GM21786 (cell line): ENCODE results near the gene PSMA8.
"Not testable (repeated sequence)": the region's sequence is repeated elsewhere in the genome, so short reads cannot be mapped to it uniquely, and the experiment has no call there.

Source experiments
- ATAC-seq: cut with Tn5 transposase; IDR thresholded peaks from one replicate; pipeline ENCODE4 v1.9.1; 2021; ENCODE audit not compliant: unreplicated experiment

PSMA8 gene

DNA sequence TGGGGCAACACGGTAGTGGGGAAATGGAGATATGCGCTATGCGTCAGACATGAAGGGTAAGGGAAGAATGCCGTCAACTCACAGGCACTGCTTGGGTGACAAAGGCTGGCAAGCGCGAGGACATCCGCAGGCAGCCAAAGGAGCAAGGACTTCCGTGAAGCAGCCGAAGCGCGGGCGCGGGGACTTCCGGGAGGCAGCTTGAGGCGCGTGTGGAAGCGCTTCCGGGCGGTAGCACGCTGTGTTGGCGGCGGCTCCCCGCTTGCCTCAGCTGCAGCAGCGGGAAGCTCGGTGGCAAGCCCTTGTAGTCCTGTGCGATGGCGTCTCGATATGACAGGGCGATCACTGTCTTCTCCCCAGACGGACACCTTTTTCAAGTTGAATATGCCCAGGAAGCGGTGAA is at the start of gene PSMA8:
PSMA8 (plus strand) TSS at position 218 of the 400 bp plus-strand sequence; CDS start at position 315, 97 bp downstream.
- no peak for ATAC-seq

DNA sequence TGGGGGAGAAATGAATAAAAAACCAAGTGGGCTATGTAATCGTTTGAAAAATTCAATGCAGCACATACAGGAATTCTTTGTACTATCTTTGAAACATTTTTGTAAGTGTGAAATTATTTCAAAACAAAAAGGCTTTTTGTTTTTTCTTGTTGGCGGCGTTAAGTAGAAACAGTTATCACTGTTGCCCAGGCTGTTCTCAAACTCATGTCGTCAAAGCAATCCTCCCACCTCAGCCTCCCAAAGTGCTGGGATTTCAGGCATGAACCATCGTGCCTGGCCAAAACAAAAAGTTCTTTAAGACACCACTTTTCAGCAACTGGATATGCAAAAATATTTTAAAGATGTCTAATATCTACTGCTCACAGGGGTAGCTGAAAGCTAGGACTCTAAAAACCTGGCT is 48.6 kb upstream of the PSMA8 start:
- ATAC-seq = no peak

GRCh38 chr18:26086959-26087358 is 46.7 kb upstream of the PSMA8 start:
- no peak for ATAC-seq

GRCh38 chr18:26088487-26088886 is 45.2 kb upstream of the PSMA8 start:
- ATAC-seq = no peak

GRCh38 chr18:26089293-26090129 is 44.2 kb upstream of the PSMA8 start:
- peak; percentile 6 for ATAC-seq

GRCh38 chr18:26090130-26091046 is 43.3 kb upstream of the PSMA8 start, which contains the start of gene SS18:
Gene SS18 (minus strand): TSS chr18:26090613. CDS start chr18:26090569, 44 bp downstream.
- peak; percentile 78 for ATAC-seq

DNA sequence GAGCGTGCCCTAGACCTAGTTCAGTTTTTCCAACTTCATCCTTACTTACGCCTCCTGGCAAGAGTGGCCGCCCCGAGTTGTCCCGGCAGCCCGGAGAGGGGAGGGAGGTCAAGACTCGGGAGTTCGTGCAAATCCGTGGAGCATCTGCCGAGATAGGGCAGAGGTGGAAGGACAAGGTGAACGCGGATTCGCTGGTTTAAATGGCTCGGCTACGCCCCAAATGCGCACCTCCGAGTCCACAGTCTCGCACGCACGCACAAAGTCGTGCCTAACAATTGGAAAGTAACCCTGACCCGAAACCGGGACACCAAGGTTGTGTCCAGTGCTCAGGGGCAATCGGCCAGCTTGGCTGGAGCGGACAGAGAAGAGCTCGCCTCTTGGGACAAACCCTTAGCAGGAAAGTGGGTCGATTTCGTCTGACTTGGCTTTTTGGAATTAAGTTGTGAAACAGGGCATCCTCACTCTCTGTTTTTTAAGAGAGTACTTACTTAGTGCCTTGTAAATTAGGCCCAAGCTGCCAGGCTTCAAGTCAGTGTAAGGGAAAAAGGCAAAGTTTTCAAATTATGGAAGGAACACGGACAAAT is 42.5 kb upstream of the PSMA8 start:
- ATAC-seq = peak; percentile 33

GRCh38 chr18:26096852-26097251 is 36.8 kb upstream of the PSMA8 start:
- no peak for ATAC-seq

GRCh38 chr18:26097563-26097962 is 36.1 kb upstream of the PSMA8 start:
- ATAC-seq = no peak

- no peak for ATAC-seq
These were observed 30.1 kb upstream of the PSMA8 start for GRCh38 chr18:26103579-26103978.

GRCh38 chr18:26104035-26104434 is 29.6 kb upstream of the PSMA8 start:
- no peak for ATAC-seq

DNA sequence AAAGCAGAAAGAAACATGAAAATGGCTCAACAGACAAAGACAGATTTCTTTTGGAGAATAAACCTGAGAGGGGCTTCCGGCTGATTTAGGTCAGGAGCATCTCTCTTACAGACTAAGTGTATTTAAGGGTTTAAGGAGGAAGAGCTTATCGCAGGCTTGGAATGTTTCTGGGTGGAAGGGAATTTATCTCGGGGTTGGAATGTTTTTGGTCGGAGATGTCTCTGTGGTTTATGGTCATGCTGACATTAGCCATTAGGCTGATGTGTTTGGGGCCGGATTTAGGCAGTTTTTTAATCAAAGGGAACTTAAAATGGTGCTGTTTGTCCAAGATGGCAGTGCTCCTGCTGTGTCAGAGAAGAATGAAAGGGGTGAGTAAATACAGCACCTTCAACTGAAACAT is 14.4 kb upstream of the PSMA8 start:
- no peak for ATAC-seq

DNA sequence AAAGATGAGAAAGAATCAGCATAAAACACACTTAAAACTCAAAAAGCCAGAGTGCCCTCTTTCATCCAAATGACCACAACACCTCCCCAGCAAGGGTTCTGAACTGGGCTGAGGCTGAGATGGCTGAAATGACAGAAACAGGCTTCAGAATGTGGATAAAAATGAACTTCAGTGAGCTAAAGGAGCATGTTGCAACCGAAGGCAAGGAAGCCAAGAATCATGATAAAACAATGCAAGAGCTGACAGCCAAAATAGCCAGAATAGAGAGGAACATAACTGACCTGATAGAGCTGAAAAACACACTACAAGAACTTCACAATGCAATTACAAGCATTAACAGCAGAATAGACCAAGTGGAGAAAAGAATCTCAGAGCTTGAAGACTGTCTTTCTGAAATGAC is 12.2 kb upstream of the PSMA8 start:
- no peak for ATAC-seq

- not testable (repeated sequence) for ATAC-seq
These were observed 11.7 kb upstream of the PSMA8 start for GRCh38 chr18:26121994-26122393.

- no peak for ATAC-seq
These were observed 5.9 kb upstream of the PSMA8 start for GRCh38 chr18:26127786-26128185.

DNA sequence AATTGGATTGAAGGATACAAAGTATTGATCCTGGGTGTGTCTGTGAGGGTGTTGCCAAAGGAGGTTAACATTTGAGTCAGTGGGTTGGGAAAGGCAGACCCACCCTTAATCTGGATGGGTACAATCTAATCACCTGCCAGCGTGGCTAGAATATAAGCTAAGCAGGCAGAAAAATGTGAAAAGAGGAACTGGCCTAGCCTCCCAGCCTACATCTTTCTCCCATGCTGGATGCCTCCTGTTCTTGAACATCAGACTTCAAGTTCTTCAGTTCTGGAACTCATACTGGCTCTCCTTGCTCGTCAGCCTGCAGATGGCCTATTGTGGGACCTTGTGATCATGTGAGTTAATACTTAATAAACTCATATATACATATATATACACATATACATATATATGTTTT is 5.5 kb upstream of the PSMA8 start:
- ATAC-seq = not testable (repeated sequence)

- no peak for ATAC-seq
These were observed 438 bp downstream of the PSMA8 start for GRCh38 chr18:26134107-26134506.

DNA sequence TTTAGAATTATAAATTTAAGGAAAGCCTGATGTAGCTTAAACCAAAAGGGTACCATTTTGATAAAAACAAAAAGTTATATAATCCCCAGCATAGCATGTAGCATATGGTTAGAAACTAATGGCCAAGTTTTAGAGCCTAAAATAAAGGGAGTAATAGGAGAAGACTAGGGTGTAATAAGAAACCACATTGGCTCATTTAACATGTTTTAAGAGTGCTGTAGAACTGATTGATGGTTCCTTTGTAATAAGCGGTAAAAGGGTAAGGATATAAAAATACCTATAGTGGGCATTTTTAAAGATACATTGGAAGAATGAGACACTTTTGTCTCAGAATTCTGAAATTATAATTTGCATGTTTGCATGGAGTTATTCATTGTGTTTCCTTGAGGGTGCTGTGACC is 1.9 kb downstream of the PSMA8 start:
- ATAC-seq = no peak

DNA sequence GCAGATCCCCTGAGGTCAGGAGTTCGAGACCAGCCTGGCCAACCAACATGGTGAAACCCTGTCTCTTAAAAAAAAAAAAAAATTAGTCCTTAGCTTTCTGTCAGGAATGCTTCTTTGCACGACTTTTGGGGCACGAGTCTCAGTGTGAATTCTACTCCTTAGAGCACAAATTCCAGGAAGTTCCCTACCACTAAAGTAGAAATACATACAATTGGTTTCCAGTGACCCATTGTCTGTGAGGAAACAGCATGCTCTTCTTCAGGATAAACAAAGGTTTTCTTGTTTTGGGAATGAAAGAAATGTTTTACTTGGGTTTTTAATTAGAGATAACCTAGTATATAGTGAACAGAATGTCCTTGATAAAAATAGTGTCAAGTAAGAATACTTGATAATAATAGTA is 23.7 kb downstream of the PSMA8 start:
- ATAC-seq = no peak

- no peak for ATAC-seq
These were observed 25.7 kb downstream of the PSMA8 start for GRCh38 chr18:26159353-26159752.

- no peak for ATAC-seq
These were observed 30.9 kb downstream of the PSMA8 start for GRCh38 chr18:26164571-26164970.
